Activated B cell treated with CpG ODN at 0.5 μM for 24 hours (primary cell): ENCODE measurements around the gene RBM15B. TPM values are rescaled to one million over a fixed set of nuclear protein-coding genes. Genes with fewer than 3 reads are reported as not detected.

Experiments
- ATAC-seq: fragments of 200-7000 bp; cut with Tn5 transposase; one replicate; pipeline ENCODE4 v1.10.0; 2021; ENCODE audit warnings: low read depth, mild to moderate bottlenecking, moderate library complexity
- CTCF ChIA-PET: fragments of 350-600 bp; sonication (Branson Sonifier 250); formaldehyde crosslinking; loops from one replicate; lab custom pipeline; 2021; ENCODE audit warnings: antibody characterized with exemption; lab: Charles Lee
- POLR2A ChIA-PET: fragments of 350-600 bp; sonication (Branson Sonifier 250); formaldehyde crosslinking; loops from one replicate; lab custom pipeline; 2021; ENCODE audit warnings: antibody characterized with exemption; lab: Charles Lee
- DNase-seq: peaks from one replicate; pipeline ENCODE4 v3.0.0; 2022
- H3K27ac Mint-ChIP-seq: one replicate; pipeline ENCODE4 v1.8.0; 2020; ENCODE audit warnings: mixed read lengths
- H3K27me3 Mint-ChIP-seq: one replicate; pipeline ENCODE4 v1.8.0; 2021; ENCODE audit warnings: mixed read lengths
- H3K36me3 Mint-ChIP-seq: one replicate; pipeline ENCODE4 v1.8.0; 2021; ENCODE audit warnings: low read depth, mixed read lengths
- H3K4me1 Mint-ChIP-seq: one replicate; pipeline ENCODE4 v1.8.0; 2021; ENCODE audit warnings: mixed read lengths
- H3K4me3 Mint-ChIP-seq: one replicate; pipeline ENCODE4 v1.8.0; 2020; ENCODE audit warnings: mild to moderate bottlenecking, mixed read lengths
- H3K9me3 Mint-ChIP-seq: one replicate; pipeline ENCODE4 v1.8.0; 2020; ENCODE audit warnings: mixed read lengths
- intact Hi-C: fragments of 100-400 bp; cut with micrococcal nuclease; formaldehyde crosslinking; loops from one replicate; pipeline ENCODE4 v1.15.1; 2024
- total RNA-seq: library from RNA; stranded (reverse); gene quantifications from 2 replicates; pipeline ENCODE4 v1.2.3, GENCODE V29; 2022
- TF ChIP-seq, protein P1 (sequence below): fragments of 200-600 bp; IDR thresholded peaks from one replicate; pipeline ENCODE4 v1.8.0; 2022; ENCODE audit warnings: antibody characterized with exemption, mild to moderate bottlenecking

RBM15B gene
- total RNA-seq, 1 donor from 2014 or later = 28.9 TPM

DNA sequence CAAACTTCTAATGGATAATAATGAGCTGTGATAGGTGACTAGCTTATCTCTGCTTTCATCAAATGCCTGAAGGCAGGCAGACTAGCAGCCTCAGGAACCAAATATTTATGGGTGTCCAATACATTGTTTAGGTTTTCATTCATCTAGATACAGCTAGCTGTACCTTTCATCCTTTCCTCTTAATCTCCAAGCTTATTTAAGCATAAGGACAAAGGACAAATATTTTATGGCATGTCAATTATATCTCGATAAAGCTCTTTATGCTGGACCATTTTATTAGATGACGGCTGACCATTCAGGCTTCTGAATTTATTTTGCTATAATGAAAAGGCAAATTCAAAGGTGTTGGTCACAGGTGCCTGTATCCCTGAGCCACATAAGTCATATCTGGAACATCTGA, 16.9 kb downstream of the RBM15B start:
- H3K27ac Mint-ChIP-seq = no peak overlapping the region

GRCh38 chr3:51408813-51409212, 17.7 kb downstream of the RBM15B start:
- Mint-ChIP-seq H3K27ac (no peak overlapping the region), H3K9me3 (no peaks in the 10 kb centered on the region), H3K4me3 (no peak overlapping the region), H3K36me3 (peaks cover 80% of the 10 kb centered on the region), H3K27me3 (no peaks in the 10 kb centered on the region), H3K4me1 (no peaks in the 10 kb centered on the region)
- no peak for ATAC-seq
- ChIA-PET CTCF (no interaction called here), POLR2A (no interaction called here)
- no peak for DNase-seq
- intact Hi-C loops = no loop called here
- TF ChIP-seq, protein P1, sequence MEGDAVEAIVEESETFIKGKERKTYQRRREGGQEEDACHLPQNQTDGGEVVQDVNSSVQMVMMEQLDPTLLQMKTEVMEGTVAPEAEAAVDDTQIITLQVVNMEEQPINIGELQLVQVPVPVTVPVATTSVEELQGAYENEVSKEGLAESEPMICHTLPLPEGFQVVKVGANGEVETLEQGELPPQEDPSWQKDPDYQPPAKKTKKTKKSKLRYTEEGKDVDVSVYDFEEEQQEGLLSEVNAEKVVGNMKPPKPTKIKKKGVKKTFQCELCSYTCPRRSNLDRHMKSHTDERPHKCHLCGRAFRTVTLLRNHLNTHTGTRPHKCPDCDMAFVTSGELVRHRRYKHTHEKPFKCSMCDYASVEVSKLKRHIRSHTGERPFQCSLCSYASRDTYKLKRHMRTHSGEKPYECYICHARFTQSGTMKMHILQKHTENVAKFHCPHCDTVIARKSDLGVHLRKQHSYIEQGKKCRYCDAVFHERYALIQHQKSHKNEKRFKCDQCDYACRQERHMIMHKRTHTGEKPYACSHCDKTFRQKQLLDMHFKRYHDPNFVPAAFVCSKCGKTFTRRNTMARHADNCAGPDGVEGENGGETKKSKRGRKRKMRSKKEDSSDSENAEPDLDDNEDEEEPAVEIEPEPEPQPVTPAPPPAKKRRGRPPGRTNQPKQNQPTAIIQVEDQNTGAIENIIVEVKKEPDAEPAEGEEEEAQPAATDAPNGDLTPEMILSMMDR = no peak

More for the DNA sequence above, 16.9 kb downstream of the RBM15B start:
- H3K36me3 Mint-ChIP-seq = peaks cover 80% of the 10 kb centered on the region
- no peak overlapping the region for H3K4me3 Mint-ChIP-seq
- H3K9me3 Mint-ChIP-seq = no peaks in the 10 kb centered on the region
- POLR2A ChIA-PET = interaction anchor here (0.8 kb wide), 1 partner anchor 92 kb away, joined by 9 read pairs; the partner anchor contains the start of gene DCAF1
- no peak for ATAC-seq
- intact Hi-C loops = no loop called here
- H3K27me3 Mint-ChIP-seq = no peaks in the 10 kb centered on the region
- CTCF ChIA-PET = interaction anchor here (1.6 kb wide), 1 partner anchor 27 kb away, joined by 3 read pairs; no protein-coding TSS in a partner anchor
- TF ChIP-seq, protein P1 = no peak
- H3K4me1 Mint-ChIP-seq = no peaks in the 10 kb centered on the region
- DNase-seq = no peak

DNA sequence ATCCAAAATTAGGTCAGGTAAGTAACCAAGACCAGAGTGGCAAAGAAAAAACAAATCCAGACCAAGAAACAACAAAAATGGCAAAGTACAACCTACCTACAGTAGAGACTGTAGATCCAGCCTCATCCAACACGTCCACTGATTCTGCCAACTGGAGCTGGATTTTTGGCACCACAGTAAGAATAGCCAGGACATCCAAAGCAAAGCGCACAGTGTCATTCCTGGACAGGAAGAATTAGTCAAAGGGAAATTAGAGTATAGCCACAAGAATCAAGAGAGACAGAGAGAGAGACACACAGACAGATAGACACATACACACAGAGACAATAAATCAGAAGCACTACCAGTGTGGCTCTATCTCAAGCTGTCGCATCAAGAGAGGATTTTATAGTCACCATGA, 31.1 kb downstream of the RBM15B start:
- peak overlapping the region; percentile 1 for H3K27ac Mint-ChIP-seq
- no peaks in the 10 kb centered on the region for H3K9me3 Mint-ChIP-seq
- TF ChIP-seq, protein P1 = no peak
- peaks cover 70% of the 10 kb centered on the region for H3K36me3 Mint-ChIP-seq
- no peak overlapping the region for H3K4me3 Mint-ChIP-seq
- intact Hi-C loops = no loop called here
- POLR2A ChIA-PET = no interaction called here
- no peaks in the 10 kb centered on the region for H3K27me3 Mint-ChIP-seq
- DNase-seq (no peak), ATAC-seq (no peak)
- CTCF ChIA-PET = interaction anchor here (1.9 kb wide), 1 partner anchor 13 kb away, joined by 4 read pairs; no protein-coding TSS in a partner anchor
- H3K4me1 Mint-ChIP-seq = no peaks in the 10 kb centered on the region

GRCh38 chr3:51426921-51427320, 35.8 kb downstream of the RBM15B start:
- no peak overlapping the region for H3K4me3 Mint-ChIP-seq
- H3K4me1 Mint-ChIP-seq = no peaks in the 10 kb centered on the region
- H3K9me3 Mint-ChIP-seq = no peaks in the 10 kb centered on the region
- peaks cover 67% of the 10 kb centered on the region for H3K36me3 Mint-ChIP-seq
- ChIA-PET POLR2A (no interaction called here), CTCF (no interaction called here)
- no peak overlapping the region for H3K27ac Mint-ChIP-seq
- intact Hi-C loops = no loop called here
- TF ChIP-seq, protein P1 = no peak
- DNase-seq (no peak), ATAC-seq (no peak)
- H3K27me3 Mint-ChIP-seq = no peaks in the 10 kb centered on the region

DNA sequence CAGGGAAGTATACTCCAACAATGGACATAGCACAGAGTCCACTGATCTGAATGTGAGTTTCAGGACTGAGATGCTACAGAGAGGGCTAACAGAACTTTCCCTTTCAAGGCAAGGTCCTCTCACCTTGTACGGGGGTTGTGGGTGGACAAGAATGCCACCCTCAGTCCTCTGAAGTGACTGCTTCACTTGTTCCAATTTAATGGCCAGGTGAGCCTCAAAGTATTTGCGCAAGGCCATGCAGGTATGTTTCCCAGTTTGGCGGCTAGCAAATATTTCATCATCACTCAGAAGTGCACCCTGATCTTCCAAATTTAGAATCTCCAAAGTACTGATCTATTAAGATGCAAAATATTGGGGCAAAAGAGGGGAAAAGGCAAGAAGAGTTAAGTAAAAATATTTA, 38.1 kb downstream of the RBM15B start:
- intact Hi-C loops = no loop called here
- POLR2A ChIA-PET = no interaction called here
- Mint-ChIP-seq H3K36me3 (peaks cover 64% of the 10 kb centered on the region), H3K27ac (no peak overlapping the region), H3K27me3 (no peaks in the 10 kb centered on the region), H3K9me3 (no peaks in the 10 kb centered on the region), H3K4me3 (no peak overlapping the region), H3K4me1 (no peaks in the 10 kb centered on the region)
- CTCF ChIA-PET = interaction anchor here (0.6 kb wide), 1 partner anchor 811 kb away, joined by 3 read pairs; no protein-coding TSS in a partner anchor
- DNase-seq (no peak), ATAC-seq (no peak)
- TF ChIP-seq, protein P1 = no peak
